Endometrium (tissue), 2 donors: ENCODE data around the gene RAB1A.
"Not testable (repeated sequence)": the region's sequence is repeated elsewhere in the genome, so short reads cannot be mapped to it uniquely, and the experiment has no call there.

ENCODE experiments used
- FAIRE-seq: peaks from 2 replicates; lab custom pipeline; 2012; peaks lifted over from hg19 to GRCh38; lab: Jason Lieb, UNC
- donor health status: control.
- donor health status: control.

RAB1A gene

GRCh38 chr2:65136253-65136652 lies 6.3 kb upstream of the RAB1A start:
- FAIRE-seq: no peak

- FAIRE-seq: no peak
Measured at GRCh38 chr2:65134158-65134557, 4.3 kb upstream of the RAB1A start.

DNA sequence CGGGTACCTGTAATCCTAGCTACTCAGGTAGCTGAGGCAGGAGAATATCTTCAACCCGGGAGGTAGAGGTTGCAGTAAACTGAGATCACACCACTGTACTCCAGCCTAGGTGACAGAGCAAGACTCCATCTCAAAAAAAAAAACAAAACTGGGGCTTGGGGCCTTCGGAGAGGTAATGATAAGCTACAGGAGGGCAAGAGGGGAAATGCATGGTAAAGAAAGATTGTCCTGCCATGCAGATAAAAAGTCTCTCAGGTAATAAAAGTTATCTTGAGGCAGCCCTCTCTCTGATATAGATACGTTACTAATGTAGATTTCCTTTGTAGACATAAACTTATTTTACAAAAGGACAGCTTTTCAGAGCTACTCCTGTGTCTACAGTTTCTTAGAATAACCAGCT lies 3.7 kb upstream of the RAB1A start:
- no peak for FAIRE-seq

- not testable (repeated sequence) for FAIRE-seq
Measured at GRCh38 chr2:65132930-65133329, 3.0 kb upstream of the RAB1A start.

DNA sequence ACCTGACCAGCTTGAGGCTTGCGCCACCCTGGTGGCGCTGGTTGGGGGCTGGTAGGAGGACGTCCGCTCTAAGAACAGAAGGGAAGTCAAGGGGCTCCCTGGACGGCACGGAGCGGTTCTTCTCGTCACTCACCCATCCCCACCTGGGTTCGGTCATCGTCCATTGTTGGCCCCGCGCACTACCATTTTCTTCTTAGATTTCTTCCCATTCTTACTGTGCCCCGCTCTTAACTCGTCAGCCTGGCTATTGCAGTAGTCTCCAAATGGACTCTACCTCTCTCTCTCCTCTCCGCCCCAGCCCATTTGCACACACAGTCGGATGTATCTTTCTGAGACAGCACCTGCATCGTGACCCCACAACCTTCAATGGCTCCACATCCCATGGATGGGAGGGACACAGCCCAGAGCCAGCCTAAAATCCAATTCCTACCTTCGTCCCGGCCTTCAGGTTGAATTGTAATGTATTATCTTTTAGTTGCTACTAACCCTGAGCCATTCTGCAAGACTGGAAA lies 814 bp upstream of the RAB1A start:
- FAIRE-seq: no peak

DNA sequence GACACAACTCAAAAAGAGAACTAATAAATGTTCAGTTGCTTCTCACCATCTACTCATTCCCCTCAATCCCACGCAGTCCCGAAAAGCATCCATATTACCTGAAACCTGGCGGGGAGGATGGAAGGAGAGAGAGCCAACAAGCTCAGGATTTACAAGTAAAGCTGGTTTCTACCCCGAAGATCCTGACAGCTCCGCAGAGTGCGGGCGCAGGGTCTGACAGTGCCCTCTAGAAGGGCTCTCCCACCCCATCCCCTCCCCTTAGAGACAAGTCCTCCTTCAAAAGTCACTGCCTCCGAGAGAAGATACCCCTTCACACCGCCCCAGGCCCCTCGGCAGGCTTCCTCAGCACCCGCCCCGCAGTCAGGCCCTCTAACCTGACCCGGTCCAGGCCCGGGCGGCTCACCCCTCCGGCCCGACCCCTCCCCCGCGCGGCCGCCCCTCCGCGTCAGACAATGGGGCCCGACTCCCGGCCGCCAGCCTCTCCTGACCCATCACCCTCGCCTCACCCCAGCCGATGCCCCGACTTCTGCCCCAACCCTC lies 550 bp downstream of the RAB1A start:
- no peak for FAIRE-seq

DNA sequence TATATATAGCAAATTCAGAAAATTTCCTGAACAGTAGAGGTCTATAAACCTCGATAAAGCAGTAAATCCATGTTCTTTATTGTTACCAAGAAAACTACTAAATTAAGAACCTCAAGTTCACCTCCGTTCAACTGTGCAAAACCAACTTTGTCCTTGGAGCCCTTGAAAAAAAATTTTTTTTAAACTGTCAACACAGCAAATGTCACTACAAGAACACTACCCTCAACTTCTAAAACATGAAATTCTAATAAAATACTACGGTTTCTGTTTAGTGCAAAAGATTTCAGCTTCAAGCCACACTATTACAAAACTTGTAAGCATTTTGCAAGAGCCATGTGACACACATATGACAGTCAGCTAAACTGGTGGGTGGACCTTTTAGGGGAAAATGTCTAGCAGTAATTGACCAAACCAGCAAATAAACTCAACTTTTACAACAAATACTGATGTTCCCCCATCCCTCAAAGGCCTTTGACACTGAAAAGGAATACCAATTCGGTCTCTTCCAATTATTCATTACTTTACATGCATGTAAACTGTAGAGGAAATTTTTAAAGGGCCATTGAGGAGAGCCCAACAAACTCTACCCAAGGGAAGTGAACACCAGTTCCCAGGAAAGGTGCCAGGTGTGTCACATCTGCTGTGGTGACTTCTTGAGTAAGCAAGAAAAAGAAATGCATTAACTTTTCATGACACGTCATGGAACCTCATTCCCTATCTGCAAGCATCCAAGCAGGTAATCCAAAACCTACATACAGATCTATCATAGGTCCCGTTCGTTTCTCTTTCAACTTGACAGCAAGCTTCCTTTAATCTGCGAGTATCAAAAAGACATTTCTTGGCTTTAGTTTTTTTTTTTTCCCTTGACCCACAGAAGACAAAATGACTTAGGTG lies 1.4 kb downstream of the RAB1A start:
- FAIRE-seq: no peak

DNA sequence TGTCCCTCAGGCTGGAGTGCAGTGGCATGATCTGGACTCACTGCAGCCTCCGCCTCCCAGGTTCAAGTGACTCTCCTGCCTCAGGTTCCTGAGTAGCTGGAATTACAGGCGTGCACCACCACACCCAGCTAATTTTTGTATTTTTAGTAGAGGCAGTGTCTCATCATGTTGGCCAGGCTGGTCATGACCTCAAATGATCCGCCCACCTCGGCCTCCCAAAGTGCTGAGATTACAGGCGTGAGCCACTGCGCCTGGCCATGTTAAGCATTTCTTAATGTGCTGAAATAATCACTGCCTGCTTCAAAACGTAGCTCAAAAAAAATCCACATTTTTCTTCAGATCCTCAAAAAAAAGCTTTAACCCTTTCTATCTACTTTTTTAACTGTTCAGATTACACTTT lies 4.4 kb downstream of the RAB1A start:
- FAIRE-seq: not testable (repeated sequence)

DNA sequence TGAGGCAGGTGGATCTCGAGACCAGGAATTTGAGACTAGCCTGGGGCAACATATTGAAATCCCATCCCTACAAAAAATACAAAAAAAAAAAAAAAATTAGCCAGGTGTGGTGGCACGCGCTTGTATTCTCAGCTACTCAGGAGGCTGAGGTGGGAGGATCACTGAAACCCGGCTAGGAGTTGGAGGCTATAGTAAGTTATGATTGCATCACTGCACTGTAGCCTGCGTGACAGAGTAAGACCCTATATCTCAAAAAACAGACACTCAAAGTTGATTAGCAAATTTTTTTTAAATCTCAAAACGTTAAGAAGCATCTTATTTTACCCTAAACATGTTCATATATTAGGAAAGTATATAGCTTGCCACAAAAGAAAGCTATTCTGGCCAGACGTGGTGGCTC lies 7.6 kb downstream of the RAB1A start:
- no peak for FAIRE-seq

GRCh38 chr2:65120990-65121693 lies 8.8 kb downstream of the RAB1A start:
- no peak for FAIRE-seq

DNA sequence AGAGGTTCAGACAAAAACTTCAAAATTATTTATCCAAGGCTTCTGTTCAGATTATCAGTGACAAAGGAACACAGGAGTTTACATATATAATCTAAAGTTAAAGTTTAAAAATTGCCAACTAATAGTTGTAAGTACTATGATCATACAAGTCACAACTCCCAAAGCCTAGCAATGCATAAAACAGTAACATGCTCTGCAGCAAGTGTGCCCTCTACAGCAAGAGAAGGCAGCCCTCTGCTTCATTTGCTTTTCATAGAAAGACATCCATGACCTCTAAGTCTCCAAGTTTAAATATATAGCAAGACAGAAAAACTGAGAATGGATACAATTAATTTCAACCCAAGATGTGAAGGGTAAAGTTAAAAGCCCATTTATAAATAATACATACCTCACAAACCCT lies 13.3 kb downstream of the RAB1A start:
- FAIRE-seq: no peak

- no peak for FAIRE-seq
Measured at GRCh38 chr2:65114921-65115320, 15.0 kb downstream of the RAB1A start.

DNA sequence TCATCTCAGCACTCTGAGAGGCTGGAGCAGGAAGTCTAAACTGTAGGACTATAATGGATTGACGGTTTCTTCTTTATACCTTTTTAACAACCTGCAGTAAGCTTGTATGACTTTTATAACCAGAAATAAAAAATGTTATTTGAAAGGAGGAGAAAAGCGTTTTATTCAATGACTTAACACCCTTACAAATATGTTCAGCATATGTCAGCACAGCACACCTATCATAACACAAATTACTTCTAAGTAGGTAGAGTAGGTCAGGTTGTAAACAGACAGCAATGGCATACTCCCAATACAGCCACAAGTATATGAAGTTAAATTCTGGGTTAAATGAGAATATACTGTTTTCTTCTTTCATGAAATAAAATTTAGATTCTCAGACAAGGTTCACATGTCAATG lies 16.1 kb downstream of the RAB1A start:
- no peak for FAIRE-seq

GRCh38 chr2:65113229-65113628 lies 16.7 kb downstream of the RAB1A start:
- peak; percentile 8 for FAIRE-seq

- FAIRE-seq: no peak
Measured at GRCh38 chr2:65112633-65113032, 17.3 kb downstream of the RAB1A start.

DNA sequence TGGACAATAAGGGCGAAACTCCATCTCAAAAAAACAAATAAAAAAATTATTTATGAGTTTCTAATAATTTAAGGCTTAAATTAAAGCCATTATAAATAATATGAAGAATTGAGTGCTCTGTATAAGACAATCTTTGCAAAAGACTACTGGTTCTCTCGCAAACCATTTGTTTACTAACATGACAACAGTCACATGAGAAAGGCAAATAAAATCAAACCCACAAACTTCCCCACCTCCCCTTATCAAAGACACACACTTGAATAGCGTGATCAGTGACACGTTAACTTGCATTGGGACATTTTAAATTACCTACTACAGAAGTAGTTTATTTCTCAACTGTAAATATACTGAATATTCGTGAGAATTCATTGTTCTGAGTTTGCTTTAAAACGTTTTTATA lies 21.1 kb downstream of the RAB1A start:
- no peak for FAIRE-seq

GRCh38 chr2:65107530-65107929 lies 22.4 kb downstream of the RAB1A start:
- FAIRE-seq: no peak

GRCh38 chr2:65103013-65103715 lies 26.7 kb downstream of the RAB1A start:
- peak; percentile 86 for FAIRE-seq

DNA sequence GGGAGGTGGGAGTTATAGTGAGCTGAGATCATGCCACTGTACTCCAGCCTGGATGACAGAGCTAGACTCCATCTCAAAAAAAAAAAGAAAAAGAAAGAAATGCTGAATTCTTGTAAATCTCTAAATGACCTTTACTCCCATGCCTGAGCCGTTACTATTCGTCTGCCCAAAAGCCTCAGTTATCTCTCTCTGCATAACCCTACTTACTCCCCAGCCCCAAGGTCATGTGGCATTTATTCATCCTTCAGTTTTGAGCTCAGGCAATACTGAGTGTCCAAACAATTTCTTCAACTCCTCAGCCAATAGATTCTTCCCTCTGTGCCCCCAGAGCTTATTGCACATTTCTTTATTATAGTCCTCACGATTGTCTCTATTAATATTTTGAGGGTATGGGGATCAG lies 28.8 kb downstream of the RAB1A start:
- no peak for FAIRE-seq

- no peak for FAIRE-seq
Measured at GRCh38 chr2:65098741-65099140, 31.2 kb downstream of the RAB1A start.

GRCh38 chr2:65097844-65098243 lies 32.1 kb downstream of the RAB1A start:
- FAIRE-seq: no peak

DNA sequence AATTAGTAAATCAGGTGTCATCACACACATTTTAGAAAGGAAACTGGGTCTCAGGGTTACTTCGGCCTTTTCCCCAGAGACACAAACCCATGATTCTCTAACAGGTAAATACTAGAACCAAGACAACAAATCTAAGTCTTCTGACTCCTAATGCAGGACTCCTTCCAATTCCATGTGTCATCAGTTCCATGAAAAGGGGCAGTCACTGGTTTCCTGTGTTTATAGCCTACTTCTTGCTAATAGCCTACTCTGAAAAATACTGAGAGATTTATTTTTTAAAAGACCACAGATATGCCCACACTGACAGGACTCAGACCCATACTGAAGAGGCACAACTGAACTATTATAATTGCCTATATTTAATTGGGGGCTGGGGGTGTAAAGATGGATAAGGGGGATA lies 33.0 kb downstream of the RAB1A start:
- FAIRE-seq: no peak
